Measurements from ENCODE around the gene ANO4. TPM values are rescaled to one million over a fixed set of nuclear protein-coding genes. Genes with fewer than 3 reads are reported as not detected.
"Not testable (repeated sequence)": the region's sequence is repeated elsewhere in the genome, so short reads cannot be mapped to it uniquely, and the experiment has no call there.

ANO4 gene
- polyA plus RNA-seq, 4 donors = 1.1 to 2.2 (median 1.6) TPM

DNA sequence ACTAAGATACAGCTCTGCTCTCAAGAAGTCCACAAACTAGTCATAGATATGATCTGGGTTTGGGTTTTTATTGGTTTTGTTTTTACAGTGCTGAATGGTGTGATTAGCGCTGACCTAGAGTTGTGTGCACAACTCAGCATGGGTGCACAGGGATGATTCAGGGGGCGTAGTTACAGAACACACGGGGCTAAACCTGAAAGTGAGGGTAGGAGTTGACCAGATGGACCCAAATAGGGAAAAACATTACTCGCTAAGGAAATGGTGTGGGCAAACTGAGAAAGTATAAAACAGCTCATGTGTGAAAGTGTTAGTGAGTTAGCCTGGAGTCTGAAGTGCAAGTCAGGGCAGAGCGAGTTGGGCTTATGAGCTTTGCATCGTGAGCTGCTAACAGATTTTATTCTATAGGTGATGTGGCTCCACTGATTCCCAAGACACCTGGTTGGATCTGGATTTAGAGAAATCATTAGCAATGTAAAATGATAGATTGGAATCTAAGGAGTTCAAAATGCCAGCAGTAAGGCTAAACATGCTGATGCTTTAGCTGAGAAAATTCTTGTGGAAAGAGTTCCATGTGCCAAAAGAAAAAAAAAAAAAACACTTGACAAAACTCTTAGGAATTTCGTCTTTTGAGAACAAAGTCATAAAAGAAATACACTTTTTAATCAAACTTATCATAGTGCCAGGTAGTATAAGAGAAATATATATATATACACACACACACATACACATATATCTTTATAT, 280.5 kb downstream of the ANO4 start:
- DNase-seq (ENCODE audit: low read depth in 4 of 4, low spot score in 2 of 4) = no peak

DNA sequence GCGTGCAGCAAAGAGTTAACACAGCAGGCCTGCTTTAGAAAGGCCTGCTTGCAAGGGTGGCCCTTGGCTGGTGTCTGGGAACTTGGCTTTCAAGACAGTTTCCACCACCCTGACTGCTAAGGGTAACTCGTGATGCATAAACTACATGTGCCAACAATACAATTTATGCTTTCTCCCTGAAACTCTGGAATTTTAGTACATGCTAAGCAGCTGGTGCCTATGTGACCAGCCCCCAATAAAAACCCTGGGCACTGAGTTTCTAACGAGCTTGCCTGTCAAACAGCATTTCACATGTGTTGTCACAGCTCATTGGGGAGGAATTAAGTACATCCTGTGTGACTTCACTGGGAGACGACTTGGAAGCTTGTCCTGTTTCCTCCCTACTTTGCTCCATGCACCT, 282.3 kb downstream of the ANO4 start:
- peak in 1 of 4 donors; percentile 38 for DNase-seq (ENCODE audit: low read depth in 4 of 4, low spot score in 2 of 4)

DNA sequence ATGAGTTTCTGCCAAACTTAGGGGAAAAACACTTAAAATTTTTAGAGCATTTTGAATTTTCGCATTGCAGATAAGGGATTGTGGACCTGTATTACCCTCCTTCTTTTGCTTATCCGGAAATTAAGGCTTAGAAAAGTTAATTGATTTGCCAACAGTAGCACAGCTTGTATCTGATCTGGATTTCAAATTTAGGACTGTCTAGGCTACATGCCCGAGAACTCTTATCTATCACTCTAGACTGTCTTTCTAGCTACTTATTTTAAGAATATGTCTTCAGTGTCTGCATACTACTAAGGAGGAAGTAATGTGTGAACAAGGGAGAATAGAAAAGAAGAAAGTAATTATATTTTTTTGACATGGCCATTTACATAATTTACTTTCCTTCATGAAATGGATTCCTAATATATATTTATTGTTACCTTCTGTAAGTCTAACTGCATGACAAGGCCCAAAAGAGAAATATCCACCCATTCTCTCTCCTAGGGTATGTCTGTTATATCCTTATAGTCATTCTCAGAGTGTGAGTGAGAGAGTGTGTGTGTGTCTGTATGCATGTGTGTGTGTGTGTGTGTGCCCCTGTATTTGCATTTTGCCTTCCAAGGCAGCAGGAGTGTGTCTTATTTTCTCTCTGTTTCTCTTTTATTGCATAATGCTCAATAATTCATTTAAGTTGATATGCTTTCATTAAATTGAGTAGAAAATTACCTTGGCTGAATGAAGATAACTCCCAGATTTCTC, 283.4 kb downstream of the ANO4 start:
- DNase-seq (ENCODE audit: low read depth in 4 of 4, low spot score in 2 of 4) = no peak

- no peak for DNase-seq (ENCODE audit: low read depth in 4 of 4, low spot score in 2 of 4)
These were observed 284.1 kb downstream of the ANO4 start for GRCh38 chr12:101078536-101079285.

GRCh38 chr12:101082706-101083105, 288.1 kb downstream of the ANO4 start:
- no peak for DNase-seq (ENCODE audit: low read depth in 4 of 4, low spot score in 2 of 4)

GRCh38 chr12:101086490-101087135, 292.0 kb downstream of the ANO4 start:
- no peak for DNase-seq (ENCODE audit: low read depth in 4 of 4, low spot score in 2 of 4)

DNA sequence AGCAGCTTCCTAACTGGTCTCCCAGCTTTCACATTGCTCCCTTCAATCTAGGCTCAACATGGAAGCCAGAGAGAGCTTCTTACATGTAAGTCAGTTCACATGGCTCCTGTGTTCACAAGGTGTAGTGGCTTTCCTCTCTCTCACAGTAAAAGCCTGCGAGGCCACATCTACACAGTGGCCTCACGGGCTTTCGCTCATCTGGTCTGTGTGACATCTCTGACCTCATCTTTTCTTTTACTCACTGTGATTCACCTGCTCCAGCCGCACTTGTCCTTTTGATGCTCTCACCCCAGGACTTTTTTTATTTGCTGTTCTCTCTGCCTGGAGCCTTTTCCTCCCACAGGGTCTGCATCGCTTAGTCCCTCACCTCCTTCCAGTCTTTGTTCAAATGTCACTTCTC, 293.3 kb downstream of the ANO4 start:
- DNase-seq (ENCODE audit: low read depth in 4 of 4, low spot score in 2 of 4) = no peak

GRCh38 chr12:101089271-101089670, 294.7 kb downstream of the ANO4 start:
- no peak for DNase-seq (ENCODE audit: low read depth in 4 of 4, low spot score in 2 of 4)

- not testable (repeated sequence) for DNase-seq (ENCODE audit: low read depth in 4 of 4, low spot score in 2 of 4)
These were observed 295.6 kb downstream of the ANO4 start for GRCh38 chr12:101090222-101090621.

DNA sequence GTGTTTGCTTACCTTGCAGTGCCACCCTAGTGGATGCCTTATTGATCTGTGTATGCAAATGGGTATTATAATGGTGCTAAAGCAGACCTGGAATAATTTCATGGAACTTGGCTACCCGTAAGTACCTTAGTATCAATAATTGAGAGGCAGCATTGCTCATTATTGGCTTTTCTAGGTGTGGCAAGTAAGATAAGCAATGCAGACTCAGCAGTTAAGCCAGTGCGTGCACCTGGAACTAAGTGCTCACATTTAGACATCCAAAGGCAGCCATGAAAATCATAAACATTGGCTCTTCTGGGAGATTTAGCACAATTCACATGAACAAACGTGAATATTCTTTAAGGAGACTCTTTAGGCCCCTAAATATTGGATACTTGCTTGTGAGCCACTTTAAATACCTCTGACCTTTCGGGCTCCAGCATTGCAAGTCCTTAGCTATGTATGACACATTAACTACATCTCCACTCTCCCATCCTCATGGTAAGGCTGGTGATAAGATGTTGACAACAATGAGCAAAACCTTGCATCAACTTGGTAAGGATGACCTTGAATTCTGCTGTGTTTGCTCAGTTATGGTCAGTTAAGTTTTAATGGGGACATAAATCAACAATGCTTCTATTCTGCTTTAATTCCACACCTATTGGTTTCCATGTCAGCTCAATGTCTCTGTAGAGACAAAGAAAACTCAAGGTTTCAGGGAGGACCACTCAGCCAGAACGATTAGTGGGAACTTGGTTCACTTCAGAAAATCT, 303.4 kb downstream of the ANO4 start:
- peak in 2 of 4 donors; percentile 58 to 82 for DNase-seq (ENCODE audit: low read depth in 4 of 4, low spot score in 2 of 4)

DNA sequence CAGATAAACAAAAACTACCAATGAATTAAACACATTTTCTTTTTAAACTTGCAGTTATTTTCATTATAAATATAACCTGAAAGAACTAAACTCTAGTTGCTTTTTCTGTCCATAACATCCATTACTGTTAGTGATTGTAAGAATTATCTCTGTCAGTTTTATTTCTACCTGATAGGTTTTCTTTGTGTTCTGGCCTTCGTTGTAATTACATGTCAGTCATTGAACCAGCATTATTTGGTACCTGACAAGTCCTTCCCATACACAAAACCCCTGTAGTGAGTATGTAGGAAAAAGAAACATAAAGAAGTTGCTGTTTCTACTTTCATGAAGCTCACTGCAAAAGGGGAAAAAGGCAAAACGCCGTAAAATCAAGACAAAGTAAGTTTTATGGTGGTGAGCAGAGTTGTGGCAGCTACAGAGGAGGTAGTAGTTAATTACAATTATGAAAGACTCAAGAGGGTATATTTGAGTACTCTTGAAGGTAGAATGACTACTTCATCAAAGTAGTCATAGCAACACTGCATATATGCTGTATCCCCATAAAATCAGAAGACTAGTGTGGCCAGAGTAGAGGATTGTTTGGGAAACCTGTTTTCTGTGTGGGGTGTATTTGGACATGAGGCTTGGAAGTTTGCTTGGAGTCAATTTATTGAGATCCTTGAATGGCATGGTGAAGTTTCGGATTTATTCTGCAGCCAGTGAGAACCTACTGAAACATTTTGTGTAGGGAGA, 312.6 kb downstream of the ANO4 start:
- DNase-seq (ENCODE audit: low read depth in 4 of 4, low spot score in 2 of 4) = no peak

DNA sequence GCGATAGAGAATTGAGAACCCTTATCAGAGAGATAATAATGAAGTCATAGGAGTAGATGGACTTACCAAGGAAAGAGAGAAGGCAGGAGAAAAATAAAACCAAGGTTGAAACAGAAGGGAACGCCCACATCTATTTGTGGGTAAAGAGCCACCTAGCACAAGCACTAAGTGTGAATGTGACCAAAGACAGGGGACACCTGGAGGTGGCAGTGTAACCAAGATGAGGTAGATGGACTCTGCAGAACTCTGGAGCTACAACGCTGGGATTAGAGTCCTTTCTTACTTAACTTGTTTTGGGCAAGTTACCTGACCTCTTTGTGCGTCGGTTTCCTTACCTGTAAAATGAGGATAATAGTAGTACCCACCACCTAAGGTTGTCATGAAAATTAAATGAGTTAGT, 313.6 kb downstream of the ANO4 start:
- DNase-seq (ENCODE audit: low read depth in 4 of 4, low spot score in 2 of 4) = no peak

DNA sequence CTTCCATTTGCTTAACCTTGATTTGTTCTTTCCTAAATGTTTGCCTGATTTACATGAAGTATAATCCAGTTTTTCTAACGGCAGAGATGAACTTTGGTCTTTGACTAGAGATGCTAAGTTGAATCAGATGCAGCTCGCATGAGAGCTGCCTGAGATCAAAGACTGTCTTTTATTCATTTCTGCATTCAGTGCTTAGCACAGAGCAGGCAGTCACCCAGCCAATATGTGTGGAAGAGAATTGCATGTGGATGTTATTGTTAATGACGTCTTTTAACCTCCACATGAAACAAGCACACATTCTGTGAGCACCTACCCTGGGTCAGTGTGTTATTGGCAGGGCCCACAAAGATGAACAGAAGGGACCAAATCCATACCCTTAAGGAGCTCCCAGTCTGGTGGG, 316.3 kb downstream of the ANO4 start:
- DNase-seq (ENCODE audit: low read depth in 4 of 4, low spot score in 2 of 4) = no peak

- DNase-seq (ENCODE audit: low read depth in 4 of 4, low spot score in 2 of 4) = no peak
These were observed 316.9 kb downstream of the ANO4 start for GRCh38 chr12:101111441-101111840.

DNA sequence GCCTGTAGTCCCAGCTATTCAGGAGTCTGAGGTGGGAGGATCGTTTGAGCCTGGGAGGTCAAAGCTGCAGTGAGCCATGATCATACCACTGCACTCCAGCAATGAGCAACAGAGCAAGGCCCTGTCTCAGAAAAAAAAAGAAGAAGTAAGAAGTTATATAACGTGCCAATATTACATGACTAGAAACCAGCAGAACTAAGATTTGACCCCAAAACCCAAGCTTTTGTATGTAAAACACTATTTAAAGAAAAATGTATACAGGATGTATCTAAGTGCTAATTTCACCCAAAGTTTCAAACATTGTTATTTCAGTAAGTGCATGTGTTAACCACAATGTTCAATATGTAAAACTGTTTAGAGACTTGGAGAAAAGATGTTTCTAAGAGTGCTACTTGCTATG, 320.8 kb downstream of the ANO4 start:
- DNase-seq (ENCODE audit: low read depth in 4 of 4, low spot score in 2 of 4) = no peak

DNA sequence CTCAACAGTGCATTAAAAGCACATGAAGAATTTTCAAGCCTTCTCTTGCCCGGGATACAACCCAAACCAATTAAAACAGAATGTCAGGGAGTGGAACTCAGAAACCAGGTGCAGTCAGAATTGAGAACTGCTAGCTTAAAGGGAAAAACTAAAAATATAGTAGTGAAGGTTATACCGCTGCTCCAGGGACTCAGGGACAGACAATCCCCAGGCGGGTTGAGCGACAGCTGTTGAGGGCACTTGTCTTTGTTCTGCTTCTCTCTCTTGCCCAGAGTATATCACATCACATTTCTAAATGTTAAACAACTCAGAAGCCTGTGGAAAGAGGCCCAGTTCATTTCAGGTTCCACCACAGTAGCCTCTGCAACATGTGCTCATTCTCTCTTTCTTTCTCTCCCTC, 322.3 kb downstream of the ANO4 start:
- DNase-seq (ENCODE audit: low read depth in 4 of 4, low spot score in 2 of 4) = no peak

GRCh38 chr12:101117842-101118241, 323.3 kb downstream of the ANO4 start:
- no peak for DNase-seq (ENCODE audit: low read depth in 4 of 4, low spot score in 2 of 4)

- DNase-seq (ENCODE audit: low read depth in 4 of 4, low spot score in 2 of 4) = peak in 1 of 4 donors; percentile 2
These were observed 333.1 kb downstream of the ANO4 start for GRCh38 chr12:101127521-101128219.
